Regular cardiac myocyte (primary cell): ENCODE measurements around the gene HID1. TPM values are rescaled to one million over a fixed set of nuclear protein-coding genes. Genes with fewer than 3 reads are reported as not detected.

ENCODE experiments used
- total RNA-seq: library from RNA; depleted of rRNA; stranded (reverse); fragments of >200 nt; gene quantifications from 2 replicates; pipeline ENCODE4 v1.2.3, GENCODE V29; 2014

Gene HID1
- total RNA-seq, result 1.4 and 5.8 TPM in 2 replicates

GRCh38 chr17:74972107-74972972, at the start of gene HID1:
Gene HID1 (minus strand): TSS chr17:74972759. CDS start chr17:74972656, 103 bp downstream.

DNA sequence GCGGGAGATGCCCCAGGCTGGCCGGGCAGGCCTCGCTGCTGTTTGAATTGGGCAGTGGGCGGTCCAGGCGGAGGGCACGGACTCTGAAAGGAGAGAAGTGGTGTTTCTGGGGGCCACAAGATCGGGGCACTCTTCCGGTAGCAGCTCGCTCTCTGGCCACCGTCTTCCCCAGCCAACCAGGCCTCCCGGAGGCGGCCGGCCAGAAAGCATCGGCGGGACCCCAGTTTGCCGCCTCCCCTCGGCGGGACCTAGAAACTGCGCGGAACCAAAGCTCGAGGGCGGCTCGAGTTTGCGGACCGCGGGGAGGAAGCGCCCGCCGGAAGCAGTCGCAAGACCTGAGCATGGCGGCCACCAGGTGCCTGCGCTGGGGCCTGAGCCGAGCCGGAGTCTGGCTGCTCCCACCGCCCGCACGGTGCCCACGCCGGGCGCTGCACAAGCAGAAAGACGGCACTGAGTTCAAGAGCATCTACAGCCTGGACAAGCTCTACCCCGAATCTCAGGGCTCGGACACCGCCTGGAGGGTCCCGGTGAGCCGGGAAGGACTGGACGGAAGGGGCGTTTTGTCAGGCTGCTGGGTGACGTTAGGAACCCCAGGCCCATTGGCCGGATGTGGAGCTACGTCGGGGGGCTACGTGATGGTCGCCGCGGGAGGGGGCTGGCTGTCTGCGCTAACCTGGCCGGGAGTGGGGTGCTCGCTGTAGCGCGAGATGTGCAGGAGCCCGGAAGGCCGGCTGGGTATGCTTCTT, 40.0 kb upstream of the HID1 start, which contains the start of gene MRPL58:
Gene MRPL58 (plus strand): TSS at position 325 of the 746 bp plus-strand sequence. CDS start 17 bp downstream, at position 342.

GRCh38 chr17:74987418-74987908, 14.9 kb upstream of the HID1 start, which contains the start of gene CDR2L:
Gene CDR2L (plus strand): TSS chr17:74987632. CDS start chr17:74988044, 412 bp downstream.

DNA sequence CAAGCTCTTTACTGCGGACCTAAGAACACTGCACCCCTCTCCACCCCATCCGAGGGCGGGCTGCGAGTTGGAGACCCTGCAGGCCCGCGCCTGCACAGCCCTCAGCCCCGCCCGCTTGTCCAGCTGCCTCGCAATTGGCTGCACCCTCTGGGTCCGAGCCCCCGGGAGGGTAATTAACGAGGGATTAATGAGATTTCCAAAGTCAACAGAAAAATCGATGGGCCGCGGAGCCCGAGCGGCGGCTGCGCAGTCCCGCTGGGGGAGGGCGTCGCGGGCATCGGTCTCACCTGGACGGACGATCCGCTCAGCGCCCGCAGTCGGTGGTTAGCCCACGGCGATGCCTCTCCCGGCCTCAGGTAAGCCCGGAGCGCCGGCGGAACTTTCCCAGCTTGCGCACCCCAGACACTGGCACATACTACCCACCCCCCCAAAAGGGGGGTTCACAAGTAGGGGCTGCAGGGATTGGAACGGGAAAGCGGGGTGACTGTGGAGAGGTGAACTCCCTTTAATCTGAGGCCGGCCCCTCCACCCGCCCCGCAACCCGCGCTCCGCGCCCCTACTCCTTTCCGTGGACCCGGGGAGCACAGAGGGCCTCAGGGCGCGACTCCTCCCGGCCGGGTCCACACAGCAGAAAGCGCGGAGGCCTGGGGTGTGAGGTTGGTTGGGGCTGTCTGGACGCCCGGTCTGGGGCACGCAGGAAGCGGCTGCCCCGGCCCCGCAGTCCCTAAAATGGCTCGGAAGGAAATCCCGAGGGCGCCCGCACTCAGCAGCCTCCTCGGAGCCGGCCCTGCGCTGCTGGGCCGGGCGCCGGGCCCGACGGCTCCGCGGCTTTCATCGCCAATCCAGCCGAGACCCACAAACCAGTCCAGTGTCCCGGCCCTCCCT, 36.7 kb downstream of the HID1 start, which contains the start of gene OTOP3:
Gene OTOP3 (plus strand): TSS at position 314 of the 885 bp plus-strand sequence. CDS start 24 bp downstream, at position 338.

GRCh38 chr17:74924250-74924948, 48.2 kb downstream of the HID1 start, which contains the start of gene OTOP2:
Gene OTOP2 (plus strand): TSS chr17:74924273. CDS start chr17:74924633, 360 bp downstream.

DNA sequence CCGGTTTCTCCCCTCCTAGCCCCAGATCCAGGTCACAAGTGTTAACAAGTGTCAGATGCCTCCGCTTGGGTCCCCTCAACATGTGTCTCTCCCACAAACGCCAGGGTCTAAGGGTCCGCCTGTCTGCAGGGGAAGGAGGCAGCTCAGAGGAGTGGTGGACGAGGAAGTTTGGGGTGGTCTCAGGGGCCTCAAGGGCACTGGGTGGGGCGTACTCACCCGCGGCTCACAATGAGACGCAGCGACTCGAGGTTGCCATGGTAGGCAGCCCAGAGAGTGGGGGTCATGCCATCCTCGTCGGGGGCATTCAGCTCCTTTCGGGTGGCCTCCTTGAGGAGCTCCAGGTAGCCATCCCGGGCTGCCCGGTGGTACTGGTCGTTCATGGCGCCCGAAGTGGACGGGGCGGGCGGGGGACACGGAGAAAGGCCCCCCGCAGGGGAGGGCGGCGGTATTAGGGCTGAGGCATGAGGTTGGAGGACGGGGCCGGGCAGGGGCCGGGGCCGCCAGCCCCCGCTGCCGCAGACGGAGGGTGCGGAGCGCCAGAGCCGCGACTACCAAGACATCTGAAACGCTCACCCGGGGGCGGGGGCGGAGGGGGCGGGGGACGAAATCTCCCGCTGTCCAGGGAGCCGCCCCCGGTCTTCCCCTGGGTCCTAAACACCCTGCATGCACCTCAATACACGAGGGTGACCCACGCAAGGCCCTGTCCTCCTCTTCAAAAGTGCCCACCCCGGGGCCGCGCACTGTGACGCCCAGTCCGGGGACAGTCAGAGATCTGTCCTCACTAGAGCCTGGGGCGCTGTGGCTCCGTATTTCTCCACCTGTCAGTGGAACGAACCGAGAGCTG, 49.6 kb downstream of the HID1 start, which contains the start of gene USH1G:
Gene USH1G (minus strand): TSS at position 562 of the 844 bp plus-strand sequence. CDS start 182 bp downstream, at position 380.

Other genes with a start within 250 kb of the HID1 start
- gene RAB37, start 235.5 kb downstream of the HID1 start, total RNA-seq, result under 0.01 and 0.19 TPM in 2 replicates
- 3.4 and 10.7 TPM in 2 replicates for gene NHERF1, start 224.1 kb downstream of the HID1 start, total RNA-seq
- 28.0 and 35.5 TPM in 2 replicates for gene NAT9, start 196.4 kb downstream of the HID1 start, total RNA-seq
- 0.19 and 0.28 TPM in 2 replicates for gene GRIN2C, start 112.9 kb downstream of the HID1 start, total RNA-seq
- gene FDXR, start 99.8 kb downstream of the HID1 start, total RNA-seq, result 31.4 and 47.6 TPM in 2 replicates
- gene FADS6, start 79.1 kb downstream of the HID1 start, total RNA-seq, result not detected in 2 replicates
- gene USH1G, start 49.5 kb downstream of the HID1 start, total RNA-seq, result under 0.01 TPM in 1 of 2 replicates, not detected in the other
- not detected in 2 replicates for gene OTOP2, start 48.5 kb downstream of the HID1 start, total RNA-seq
- gene OTOP3, start 36.9 kb downstream of the HID1 start, total RNA-seq, result not detected in 2 replicates
- 17.5 and 25.1 TPM in 2 replicates for gene CDR2L, start 14.9 kb upstream of the HID1 start, total RNA-seq
- 27.9 and 47.0 TPM in 2 replicates for gene MRPL58, start 39.9 kb upstream of the HID1 start, total RNA-seq
- gene ATP5PD, start 74.2 kb upstream of the HID1 start, total RNA-seq, result 332 and 359 TPM in 2 replicates
- gene KCTD2, start 74.5 kb upstream of the HID1 start, total RNA-seq, result 14.7 and 16.7 TPM in 2 replicates
- 3.3 and 6.2 TPM in 2 replicates for gene SLC16A5, start 115.2 kb upstream of the HID1 start, total RNA-seq
- 1.4 and 1.9 TPM in 2 replicates for gene ARMC7, start 137.2 kb upstream of the HID1 start, total RNA-seq
- gene NT5C, start 159.0 kb upstream of the HID1 start, total RNA-seq, result 31.3 and 51.0 TPM in 2 replicates
- gene JPT1, start 181.8 kb upstream of the HID1 start, total RNA-seq, result 60.3 and 215 TPM in 2 replicates
- gene SUMO2, start 210.2 kb upstream of the HID1 start, total RNA-seq, result 111 and 152 TPM in 2 replicates
- gene NUP85, start 232.9 kb upstream of the HID1 start, total RNA-seq, result 18.3 and 46.2 TPM in 2 replicates